HUES64 (cell line): ENCODE results near the gene MCTP1.
A peak's percentile ranks its signal among the peaks of the same experiment; 100 is the strongest.

Experiments
- H3K27ac ChIP-seq: 2 replicates; pipeline ENCODE4 v1.7.0; 2013; ENCODE audit warnings: low read depth, low read length, inconsistent platforms
- H3K27me3 ChIP-seq: 2 replicates; pipeline ENCODE4 v1.6.1; 2013; ENCODE audit warnings: mild to moderate bottlenecking, low read length; ENCODE audit not compliant: insufficient read depth
- H3K36me3 ChIP-seq: 2 replicates; pipeline ENCODE4 v1.6.1; 2013; ENCODE audit warnings: mild to moderate bottlenecking, low read length; ENCODE audit not compliant: insufficient read depth
- H3K4me1 ChIP-seq: 2 replicates; pipeline ENCODE4 v1.6.1; 2013; ENCODE audit warnings: mild to moderate bottlenecking, low read length, moderate library complexity; ENCODE audit not compliant: insufficient read depth
- H3K4me3 ChIP-seq: 2 replicates; pipeline ENCODE4 v1.5.1; 2013; ENCODE audit warnings: mild to moderate bottlenecking, low read length, moderate library complexity
- H3K9ac ChIP-seq: 2 replicates; pipeline ENCODE4 v1.6.1; 2013; ENCODE audit warnings: mild to moderate bottlenecking, low read depth, low read length
- H3K9me3 ChIP-seq: 2 replicates; pipeline ENCODE4 v1.6.1; 2013; ENCODE audit warnings: low read depth, low read length; ENCODE audit not compliant: insufficient read depth
- WGBS: fragments of 150-250, 120-280 bp; methylation state at CpG from one replicate; pipeline ENCODE4 v1.1.7; 2013; ENCODE audit warnings: missing lambda C conversion rate; 5-methylcytosine and 5-hydroxymethylcytosine counted together

Gene MCTP1

DNA sequence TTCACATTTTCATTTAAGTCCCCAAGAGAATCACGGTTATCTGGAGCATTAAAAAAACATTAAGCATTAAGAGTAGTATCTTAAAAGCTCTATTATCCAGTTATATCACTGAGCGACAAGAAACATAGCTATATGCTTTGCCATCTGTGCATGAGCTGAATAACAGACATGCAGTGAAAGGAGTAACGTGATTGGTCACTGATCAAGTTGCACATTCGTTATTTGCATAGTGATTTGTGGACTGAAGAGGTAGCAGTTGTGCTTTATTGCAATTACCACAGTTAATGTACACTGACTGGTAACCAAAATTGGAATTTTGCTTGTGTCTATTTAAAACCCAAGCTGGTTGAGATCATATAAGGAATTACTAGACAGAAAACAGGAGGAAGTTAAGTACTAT, 107.4 kb downstream of the MCTP1 start:
- no peaks in the 10 kb centered on the region for H3K9me3 ChIP-seq
- no peaks in the 10 kb centered on the region for H3K36me3 ChIP-seq
- peak overlapping the region; percentile 45; the same call in 1 of the 2 replicates for H3K9ac ChIP-seq
- H3K4me3 ChIP-seq = no peak overlapping the region
- peaks cover 65% of the 10 kb centered on the region for H3K4me1 ChIP-seq
- H3K27ac ChIP-seq = peak overlapping the region; percentile 83
- H3K27me3 ChIP-seq = no peaks in the 10 kb centered on the region
- WGBS = 61% methylated on average over 3 of the region's 4 CpGs

DNA sequence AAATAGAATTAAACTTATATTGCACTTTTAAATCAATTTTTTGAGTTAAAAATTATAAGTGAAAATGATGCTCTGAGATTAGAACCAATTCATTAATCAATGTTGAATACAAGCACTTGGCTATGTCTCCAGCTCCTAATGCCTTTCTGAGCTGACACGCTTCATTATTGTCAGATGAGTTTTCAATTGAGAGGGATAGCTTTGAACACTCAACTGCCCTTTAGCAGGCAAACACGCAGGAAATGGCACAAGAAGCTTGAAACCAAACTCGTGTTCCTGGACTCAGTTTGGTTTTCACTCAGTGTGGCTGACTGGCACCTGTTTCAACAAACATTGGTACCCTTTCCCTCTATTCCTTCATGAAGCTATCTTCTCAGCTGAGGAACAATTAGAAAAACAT, 109.8 kb downstream of the MCTP1 start:
- Histone ChIP-seq H3K4me3 (no peak overlapping the region), H3K9me3 (no peaks in the 10 kb centered on the region), H3K4me1 (peaks cover 61% of the 10 kb centered on the region), H3K9ac (no peak overlapping the region), H3K27ac (no peak overlapping the region), H3K36me3 (no peaks in the 10 kb centered on the region), H3K27me3 (no peaks in the 10 kb centered on the region)
- 80% methylated on average over 3 of the region's 3 CpGs for WGBS

DNA sequence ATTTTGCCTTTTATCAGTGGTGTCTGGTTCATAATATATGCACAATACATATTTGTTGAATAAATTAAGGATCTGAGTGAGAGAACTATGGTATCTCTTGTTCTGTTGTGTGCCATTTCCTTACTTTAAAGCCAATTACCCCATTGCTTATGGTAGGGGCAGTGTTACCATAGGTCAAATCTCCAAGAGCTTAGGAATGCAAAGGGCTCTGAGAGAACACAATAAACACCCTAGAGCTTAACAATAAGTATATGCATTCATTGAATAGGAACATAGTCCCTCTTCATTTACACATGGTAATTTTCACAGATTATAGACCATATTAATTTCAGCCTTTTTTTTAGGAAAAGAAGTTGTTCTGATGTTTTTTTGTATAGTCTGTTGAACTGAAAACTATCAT, 112.2 kb downstream of the MCTP1 start:
- Histone ChIP-seq H3K9ac (no peak overlapping the region), H3K9me3 (no peaks in the 10 kb centered on the region), H3K36me3 (no peaks in the 10 kb centered on the region), H3K4me3 (no peak overlapping the region), H3K27me3 (no peaks in the 10 kb centered on the region), H3K4me1 (peaks cover 40% of the 10 kb centered on the region), H3K27ac (0 out of 2 replicates have a peak overlapping the region, but pooled peaks have one; percentile 28)

GRCh38 chr5:95164861-95165260, 120.0 kb downstream of the MCTP1 start:
- no peaks in the 10 kb centered on the region for H3K4me1 ChIP-seq
- H3K36me3 ChIP-seq = no peaks in the 10 kb centered on the region
- H3K27me3 ChIP-seq = no peaks in the 10 kb centered on the region
- H3K9me3 ChIP-seq = no peaks in the 10 kb centered on the region
- 100% methylated on average over 2 of the region's 2 CpGs for WGBS
- H3K27ac ChIP-seq = no peak overlapping the region
- no peak overlapping the region for H3K9ac ChIP-seq
- no peak overlapping the region for H3K4me3 ChIP-seq

- no peaks in the 10 kb centered on the region for H3K27me3 ChIP-seq
- H3K36me3 ChIP-seq = no peaks in the 10 kb centered on the region
- no peak overlapping the region for H3K27ac ChIP-seq
- no peak overlapping the region for H3K9ac ChIP-seq
- no peaks in the 10 kb centered on the region for H3K9me3 ChIP-seq
- H3K4me3 ChIP-seq = no peak overlapping the region
- no peaks in the 10 kb centered on the region for H3K4me1 ChIP-seq
These were observed 121.8 kb downstream of the MCTP1 start for GRCh38 chr5:95163079-95163478.

DNA sequence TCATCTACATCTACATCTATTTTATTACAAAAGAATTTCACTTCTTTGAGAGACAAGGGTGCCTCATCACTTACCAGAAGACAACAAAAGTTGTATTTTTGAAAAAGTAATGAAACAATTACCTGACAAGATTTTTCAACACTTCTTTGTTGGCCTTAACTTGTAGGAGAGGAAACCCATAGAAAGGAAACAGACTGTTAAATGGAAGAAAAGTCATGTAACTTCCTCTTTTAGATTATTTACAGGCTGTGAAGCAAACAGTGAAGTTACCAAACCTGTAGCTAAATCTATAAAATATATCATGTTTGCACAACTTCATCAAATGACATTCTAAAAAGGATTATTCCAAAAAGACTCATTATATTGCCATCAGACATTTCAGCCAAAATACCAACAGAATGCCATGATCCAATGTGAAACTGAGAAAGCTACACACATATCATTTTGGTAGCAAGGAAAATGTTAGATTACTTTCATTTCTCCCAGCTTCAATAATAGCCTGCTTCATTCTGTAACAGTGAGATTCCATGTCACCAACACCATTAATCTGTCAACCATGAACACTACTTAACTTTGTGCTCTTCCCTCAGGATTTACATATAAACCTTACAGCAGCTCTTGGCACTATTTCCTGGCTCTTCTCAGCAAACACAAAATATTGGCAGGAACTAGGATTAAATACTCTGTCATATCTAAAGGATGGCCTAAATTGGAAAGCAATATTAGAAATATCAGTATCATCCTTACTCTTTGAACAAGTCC, 122.5 kb downstream of the MCTP1 start:
- Histone ChIP-seq H3K36me3 (no peaks in the 10 kb centered on the region), H3K4me1 (no peaks in the 10 kb centered on the region)

GRCh38 chr5:95159603-95160002, 125.3 kb downstream of the MCTP1 start:
- Histone ChIP-seq H3K36me3 (no peaks in the 10 kb centered on the region), H3K27me3 (no peaks in the 10 kb centered on the region)
- WGBS = 88% methylated on average over 1 of the region's 1 CpG

More for the DNA sequence above, 122.5 kb downstream of the MCTP1 start:
- no peak overlapping the region for H3K4me3 ChIP-seq
- no peak overlapping the region for H3K9ac ChIP-seq
- no peak overlapping the region for H3K27ac ChIP-seq
- H3K9me3 ChIP-seq = no peaks in the 10 kb centered on the region
- no peaks in the 10 kb centered on the region for H3K27me3 ChIP-seq

DNA sequence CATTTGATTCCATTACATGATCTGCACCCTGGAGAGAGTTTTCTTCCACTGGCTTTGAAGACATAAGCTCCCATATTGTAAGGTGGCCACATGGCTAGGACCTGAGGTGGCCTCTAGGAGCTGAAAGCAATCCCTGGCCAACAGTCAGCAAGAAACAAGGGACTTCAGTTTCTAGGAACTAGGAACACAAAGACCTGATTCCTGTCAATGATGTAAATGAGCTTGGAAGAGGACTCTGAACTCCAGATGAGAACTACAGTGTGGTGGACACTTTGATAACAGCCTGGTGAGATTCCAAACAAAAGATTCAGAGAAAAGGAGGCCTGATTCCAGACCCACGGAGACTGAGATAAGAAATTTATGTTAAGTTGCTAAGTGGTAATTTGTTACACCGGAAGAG, 129.0 kb downstream of the MCTP1 start:
- Histone ChIP-seq H3K27me3 (no peaks in the 10 kb centered on the region), H3K4me1 (peaks cover 4% of the 10 kb centered on the region; the same call in 1 of the 2 replicates), H3K9ac (no peak overlapping the region), H3K4me3 (no peak overlapping the region), H3K27ac (no peak overlapping the region), H3K9me3 (no peaks in the 10 kb centered on the region), H3K36me3 (no peaks in the 10 kb centered on the region)
- 84% methylated on average over 2 of the region's 2 CpGs for WGBS

More at GRCh38 chr5:95159603-95160002, 125.3 kb downstream of the MCTP1 start:
- Histone ChIP-seq H3K4me1 (no peaks in the 10 kb centered on the region), H3K9me3 (no peaks in the 10 kb centered on the region), H3K4me3 (no peak overlapping the region), H3K9ac (no peak overlapping the region), H3K27ac (no peak overlapping the region)

- 90% methylated on average over 2 of the region's 2 CpGs for WGBS
- Histone ChIP-seq H3K36me3 (no peaks in the 10 kb centered on the region), H3K27me3 (no peaks in the 10 kb centered on the region), H3K9me3 (no peaks in the 10 kb centered on the region), H3K9ac (no peak overlapping the region), H3K4me3 (no peak overlapping the region), H3K4me1 (peaks cover 4% of the 10 kb centered on the region; the same call in 1 of the 2 replicates), H3K27ac (no peak overlapping the region)
These were observed 131.4 kb downstream of the MCTP1 start for GRCh38 chr5:95153511-95153910.

DNA sequence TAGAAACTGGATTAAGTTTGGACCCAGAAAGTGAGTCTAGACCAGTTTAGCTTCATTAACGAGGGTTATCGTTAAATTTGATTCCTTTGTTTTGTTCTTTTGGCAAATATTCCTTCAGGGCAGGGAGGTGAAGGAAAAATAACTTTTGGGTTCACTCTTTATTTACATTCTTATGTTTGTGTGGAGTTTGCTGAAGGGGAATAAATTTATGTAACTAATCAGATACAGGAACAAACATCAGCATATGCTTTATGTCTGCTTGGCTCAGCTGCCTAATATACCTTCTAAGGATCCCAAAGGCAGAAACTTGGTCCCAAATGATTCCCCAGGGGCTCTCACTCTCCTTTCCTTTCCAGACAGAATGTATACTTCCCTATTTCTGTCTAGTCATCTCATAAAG, 132.4 kb downstream of the MCTP1 start:
- Histone ChIP-seq H3K27me3 (no peaks in the 10 kb centered on the region), H3K36me3 (no peaks in the 10 kb centered on the region)
- WGBS = 96% methylated on average over 2 of the region's 2 CpGs

DNA sequence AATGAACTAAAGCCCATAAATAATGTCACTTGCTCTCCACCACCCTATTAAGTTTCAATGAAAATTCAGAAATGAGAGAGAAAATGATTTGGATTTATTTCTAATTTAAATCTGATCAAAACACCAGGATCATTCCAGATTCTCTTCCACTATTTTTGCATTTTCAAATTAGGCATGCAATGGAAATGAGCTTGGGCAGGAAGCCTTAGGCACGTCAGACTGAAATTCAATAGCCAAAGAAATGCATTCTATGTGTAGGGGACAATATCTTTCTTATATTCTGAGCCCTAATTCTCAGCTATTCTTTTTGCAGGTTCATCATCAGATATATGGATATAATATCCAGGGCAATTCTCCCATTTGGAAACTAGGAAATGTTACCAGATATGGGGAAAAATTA, 132.8 kb downstream of the MCTP1 start:
- H3K27ac ChIP-seq = no peak overlapping the region
- no peak overlapping the region for H3K9ac ChIP-seq
- no peaks in the 10 kb centered on the region for H3K27me3 ChIP-seq
- H3K36me3 ChIP-seq = no peaks in the 10 kb centered on the region
- peaks cover 4% of the 10 kb centered on the region; the same call in 1 of the 2 replicates for H3K4me1 ChIP-seq
- no peak overlapping the region for H3K4me3 ChIP-seq
- WGBS = 71% methylated on average over 1 of the region's 1 CpG
- no peaks in the 10 kb centered on the region for H3K9me3 ChIP-seq

More for the DNA sequence above, 132.4 kb downstream of the MCTP1 start:
- Histone ChIP-seq H3K9ac (no peak overlapping the region), H3K4me1 (peaks cover 4% of the 10 kb centered on the region; the same call in 1 of the 2 replicates), H3K9me3 (no peaks in the 10 kb centered on the region), H3K4me3 (no peak overlapping the region), H3K27ac (no peak overlapping the region)

DNA sequence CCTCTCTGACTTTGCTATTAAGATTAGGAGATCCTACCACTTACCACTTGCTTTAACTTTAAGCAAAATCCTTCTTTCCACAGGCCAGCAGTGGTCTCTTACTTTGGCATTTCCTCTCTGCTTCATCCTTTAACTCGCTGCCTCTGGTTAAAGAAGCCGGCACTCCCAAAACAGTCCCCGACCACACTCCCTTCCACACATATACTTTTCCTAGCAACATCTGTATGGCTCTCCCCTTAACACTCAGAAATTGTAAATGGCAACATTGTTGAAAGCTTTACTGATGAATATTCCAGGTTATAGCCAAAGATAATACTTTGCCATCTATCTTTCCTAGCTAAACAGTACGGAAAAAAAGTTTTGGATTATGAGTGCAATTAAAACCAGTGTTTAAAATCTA, 133.2 kb downstream of the MCTP1 start:
- Histone ChIP-seq H3K27me3 (no peaks in the 10 kb centered on the region), H3K9me3 (no peaks in the 10 kb centered on the region), H3K36me3 (no peaks in the 10 kb centered on the region), H3K4me3 (no peak overlapping the region), H3K4me1 (peaks cover 4% of the 10 kb centered on the region; the same call in 1 of the 2 replicates), H3K27ac (no peak overlapping the region), H3K9ac (no peak overlapping the region)
- WGBS = 90% methylated on average over 3 of the region's 4 CpGs
